HG02610 (cell line): ENCODE results near the gene ARHGAP40.

Experiments used
- ATAC-seq: cut with Tn5 transposase; IDR thresholded peaks from one replicate; pipeline ENCODE4 v1.9.1; 2021; ENCODE audit warnings: mild to moderate bottlenecking, moderate library complexity; ENCODE audit not compliant: unreplicated experiment

The ARHGAP40 gene

DNA sequence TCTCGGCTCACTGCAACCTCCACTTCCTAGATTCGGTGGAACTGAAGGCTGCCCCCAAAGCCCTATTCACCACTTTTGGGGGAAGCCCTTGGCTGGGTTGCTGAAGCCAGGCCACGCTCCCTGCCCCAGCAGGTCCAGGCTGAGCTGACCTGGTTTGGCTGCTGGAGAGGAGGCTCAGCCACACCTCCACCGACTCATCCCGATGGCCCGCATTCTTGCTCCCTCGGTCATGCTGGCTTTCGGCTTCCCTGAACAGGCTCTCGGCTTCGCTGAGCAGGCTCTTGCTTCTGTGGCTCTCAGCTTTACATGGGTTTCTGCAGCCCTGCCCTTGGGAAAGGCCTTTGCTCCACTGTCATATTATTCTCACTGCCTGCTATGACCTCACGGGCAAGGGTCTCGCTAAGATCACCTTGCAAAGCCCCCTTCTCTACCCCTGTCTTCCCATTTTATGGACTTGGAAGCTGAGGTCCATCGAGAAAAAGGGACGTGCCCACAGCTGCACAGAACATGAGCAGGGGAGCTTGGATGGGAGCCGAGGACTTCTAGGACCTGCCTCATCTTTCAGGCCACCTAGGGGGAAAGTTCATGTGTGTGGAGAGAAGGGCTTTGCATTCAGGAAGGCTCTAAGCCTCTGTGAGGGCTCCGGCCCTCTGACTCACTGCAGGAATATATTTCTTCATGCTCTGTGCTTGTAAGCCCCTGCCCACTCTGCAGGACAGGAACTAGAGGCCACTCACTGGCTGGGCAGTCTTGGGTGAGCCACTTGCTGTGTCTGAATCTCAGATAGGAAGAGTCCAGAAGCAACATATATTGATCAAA is 15.6 kb downstream of the ARHGAP40 start:
- ATAC-seq, result no peak

DNA sequence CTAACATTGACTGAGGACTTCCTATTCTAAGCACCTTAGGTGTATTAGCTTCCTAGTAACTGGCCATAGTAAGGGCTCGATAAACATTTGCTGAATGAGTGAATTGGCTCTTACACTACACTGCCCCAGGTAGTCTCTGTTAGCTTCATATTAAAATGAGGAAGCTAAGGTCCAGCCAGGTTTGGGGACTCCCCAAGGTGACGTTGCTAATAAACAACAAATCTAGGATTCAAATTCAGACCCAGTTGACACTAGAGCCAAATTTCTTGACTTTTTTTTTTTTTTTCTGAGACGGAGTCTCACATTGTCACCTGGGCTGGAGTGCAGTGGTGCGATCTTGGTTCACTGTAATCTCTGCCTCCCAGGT is 16.2 kb downstream of the ARHGAP40 start:
- ATAC-seq, result no peak

DNA sequence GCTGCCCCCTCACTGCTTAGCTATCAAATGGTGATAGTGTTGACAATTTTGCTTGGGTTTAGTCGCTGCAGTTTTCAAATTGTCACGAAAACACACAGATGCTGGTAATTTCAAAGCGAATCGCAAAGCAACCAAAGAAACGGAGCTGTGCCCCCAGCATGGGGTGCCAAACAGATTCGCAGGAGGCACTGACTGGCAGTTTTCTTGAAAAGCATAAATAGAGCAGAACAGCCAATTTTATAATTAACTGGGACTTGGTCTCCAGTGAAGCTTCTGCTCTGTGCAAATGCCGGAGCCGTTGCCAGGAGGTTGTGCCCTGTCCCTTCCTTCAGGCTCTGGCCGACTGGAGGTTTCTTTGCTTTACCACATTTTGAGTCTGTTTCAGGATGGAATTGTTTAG is 18.8 kb downstream of the ARHGAP40 start:
- ATAC-seq, result no peak

DNA sequence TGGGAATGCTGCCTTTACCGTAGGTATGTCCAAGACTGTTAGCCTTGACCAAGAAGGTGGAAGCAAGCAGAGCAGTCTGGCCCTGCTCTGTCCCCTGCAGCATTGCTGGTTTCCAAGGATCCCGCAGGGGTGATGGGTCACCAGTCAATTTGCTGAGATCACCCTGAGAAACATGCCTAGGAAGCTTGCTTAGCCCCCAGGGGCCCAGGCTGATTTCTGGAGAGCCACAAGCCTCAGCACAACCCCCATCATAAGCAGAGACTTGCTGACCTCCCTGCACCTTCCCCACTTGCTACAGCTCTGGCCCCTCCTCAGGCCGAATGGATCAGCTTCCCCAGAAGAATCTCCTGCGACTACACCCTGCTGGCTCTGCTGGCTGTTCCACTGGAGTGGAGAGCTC is 21.5 kb downstream of the ARHGAP40 start:
- ATAC-seq, result no peak

DNA sequence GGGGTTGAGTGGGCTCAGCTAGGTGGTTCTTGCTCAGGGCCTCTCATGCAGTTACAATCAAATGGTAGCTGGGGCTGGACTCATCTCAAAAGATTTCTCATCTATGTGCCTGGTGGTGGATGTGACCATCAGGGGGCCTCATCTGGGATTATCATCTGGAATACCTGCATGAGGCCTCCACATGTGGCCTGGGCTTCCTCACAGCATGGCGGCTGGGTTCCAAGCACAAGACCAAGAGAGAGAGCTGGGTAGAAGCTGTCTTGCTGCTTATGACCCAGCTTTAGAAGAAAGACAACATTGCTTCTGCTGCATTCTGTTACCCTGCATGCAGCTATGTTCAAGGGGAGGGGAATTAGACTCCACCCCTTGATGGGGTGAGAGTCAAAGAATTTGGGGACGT is 22.5 kb downstream of the ARHGAP40 start:
- no peak for ATAC-seq

DNA sequence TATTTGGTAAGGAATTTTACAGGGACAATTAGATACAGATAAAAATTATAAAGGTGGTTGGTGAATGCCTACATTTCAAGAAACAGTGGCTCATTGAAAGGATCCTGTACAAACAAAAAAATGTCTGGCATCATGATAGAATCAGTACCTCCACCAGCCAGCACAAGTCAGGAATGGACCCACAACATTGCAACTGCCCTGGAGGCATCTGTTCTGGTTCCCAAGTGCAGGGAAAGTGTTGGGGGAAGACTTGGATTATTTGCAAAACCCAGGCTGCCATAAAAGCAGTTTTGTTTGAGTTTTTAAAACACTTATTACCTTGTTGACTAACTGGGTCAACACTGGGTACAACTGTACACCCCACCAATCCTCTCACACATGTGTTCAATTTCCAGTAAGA is 24.3 kb downstream of the ARHGAP40 start:
- ATAC-seq, result no peak

DNA sequence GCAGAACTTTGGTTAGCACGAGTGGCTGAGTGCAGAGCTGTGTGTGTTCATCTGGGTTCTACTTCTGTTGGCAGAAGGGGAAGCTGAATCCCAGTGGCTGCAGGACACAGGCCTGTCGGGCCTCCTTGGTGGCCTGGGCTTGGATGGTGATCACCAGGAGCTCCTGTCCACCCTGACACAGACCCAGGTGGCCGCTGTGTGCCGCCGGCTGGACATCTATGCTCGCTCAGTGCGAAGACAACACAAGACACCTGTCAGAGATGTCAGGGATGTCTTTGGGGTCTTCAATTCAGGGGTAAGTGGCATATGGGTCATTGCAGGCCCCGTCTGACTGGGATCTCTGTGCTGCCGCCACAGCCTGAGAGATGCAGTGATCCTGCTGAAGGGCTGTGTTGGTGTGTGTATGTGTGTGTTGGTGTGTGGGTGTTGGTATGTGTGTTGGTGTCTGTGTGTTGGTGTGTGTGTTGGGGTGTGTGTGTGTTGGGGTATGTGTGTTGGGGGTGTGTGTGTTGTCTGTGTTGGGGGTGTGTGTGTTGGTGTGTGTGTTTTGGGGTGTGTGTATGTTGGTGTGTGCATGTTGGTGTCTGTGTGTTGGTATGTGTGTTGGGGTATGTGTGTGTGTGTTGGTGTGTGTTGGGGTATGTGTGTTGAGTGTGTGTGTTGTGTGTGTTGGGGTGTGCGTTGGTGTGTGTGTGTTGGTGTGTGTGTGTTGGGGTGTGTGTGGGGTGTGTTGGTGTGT is 25.5 kb downstream of the ARHGAP40 start:
- ATAC-seq, result no peak

DNA sequence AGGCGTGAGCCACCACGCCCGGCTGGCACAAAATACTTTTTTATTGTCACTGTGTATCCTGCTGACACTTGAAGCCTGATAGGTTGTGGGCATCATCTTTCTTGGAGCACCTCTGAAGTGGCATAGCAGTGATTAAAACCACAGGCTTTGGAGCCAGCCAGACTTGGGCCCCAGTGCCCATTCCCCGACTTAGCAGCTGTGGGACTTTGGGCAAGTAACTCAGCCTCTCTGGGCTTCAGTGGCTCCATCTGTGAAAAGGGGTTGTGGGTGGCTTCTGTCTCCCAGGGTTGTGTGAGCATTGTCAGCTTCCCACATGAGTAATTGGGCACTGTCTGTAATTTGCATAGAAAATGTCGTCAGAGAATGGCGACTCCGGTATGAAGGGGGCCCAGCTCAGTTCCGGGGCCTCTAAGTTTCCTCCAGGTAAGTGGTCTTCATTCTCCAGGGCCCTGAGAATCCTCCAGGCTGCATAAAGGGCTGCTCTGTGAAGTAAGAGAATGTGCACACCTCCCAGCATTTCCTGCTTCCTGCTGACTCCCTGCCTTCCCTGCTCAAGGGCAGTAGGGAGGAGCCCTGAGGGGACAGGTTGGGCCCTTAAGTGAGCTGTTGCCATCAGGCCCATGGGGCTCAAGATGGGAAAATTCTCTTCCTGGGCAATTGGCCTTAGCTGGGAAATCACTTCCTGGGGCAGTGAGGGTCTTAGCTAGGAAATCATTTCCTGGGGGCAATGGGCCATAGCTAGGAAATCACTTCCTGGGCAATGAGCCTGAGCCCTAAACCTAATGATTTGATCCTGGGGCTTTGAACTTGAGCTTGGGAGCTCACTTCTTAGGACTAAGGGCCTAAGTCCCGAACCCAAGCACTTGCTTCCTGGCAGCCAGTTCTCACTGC is 27.2 kb downstream of the ARHGAP40 start:
- ATAC-seq, result no peak

DNA sequence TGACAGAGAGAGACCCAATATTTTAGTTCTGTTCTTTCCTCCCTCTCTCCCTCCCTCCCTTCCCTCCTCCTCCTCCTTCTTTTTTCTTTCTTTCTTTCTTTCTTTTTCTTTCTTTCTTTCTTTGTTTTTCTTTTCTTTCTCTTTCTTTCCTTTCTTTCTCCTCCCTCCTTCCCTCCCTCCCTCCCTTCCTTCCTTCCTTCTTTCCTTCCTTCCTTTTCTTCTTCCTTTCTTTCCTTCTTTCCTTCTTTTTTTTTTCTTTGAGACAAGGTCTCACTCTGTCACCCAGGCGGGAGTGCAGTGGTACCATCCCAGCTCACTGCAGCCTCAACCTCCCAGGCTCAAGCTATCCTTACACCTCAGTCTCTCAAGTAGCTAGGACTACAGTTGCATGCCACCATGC is 28.4 kb downstream of the ARHGAP40 start:
- ATAC-seq, result no peak

DNA sequence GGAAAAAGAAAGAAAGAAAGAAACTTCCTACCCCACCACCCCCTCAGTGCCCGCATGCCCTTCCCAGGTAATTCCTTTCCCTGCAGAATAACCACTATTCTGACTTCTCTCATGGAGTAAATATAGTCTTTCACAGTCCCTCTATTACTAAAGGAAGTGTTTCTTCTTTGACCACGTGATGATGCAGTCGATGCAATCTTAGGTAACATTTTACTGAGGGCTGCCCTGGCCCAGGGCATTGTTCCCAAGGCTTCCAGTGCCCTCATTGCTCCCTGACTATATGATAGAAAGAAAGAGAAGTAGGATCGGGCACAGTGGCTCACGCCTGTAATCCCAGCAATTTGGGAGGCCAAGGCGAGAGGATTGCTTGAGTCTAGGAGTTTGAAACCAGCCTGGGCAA is 29.1 kb downstream of the ARHGAP40 start:
- ATAC-seq, result no peak

DNA sequence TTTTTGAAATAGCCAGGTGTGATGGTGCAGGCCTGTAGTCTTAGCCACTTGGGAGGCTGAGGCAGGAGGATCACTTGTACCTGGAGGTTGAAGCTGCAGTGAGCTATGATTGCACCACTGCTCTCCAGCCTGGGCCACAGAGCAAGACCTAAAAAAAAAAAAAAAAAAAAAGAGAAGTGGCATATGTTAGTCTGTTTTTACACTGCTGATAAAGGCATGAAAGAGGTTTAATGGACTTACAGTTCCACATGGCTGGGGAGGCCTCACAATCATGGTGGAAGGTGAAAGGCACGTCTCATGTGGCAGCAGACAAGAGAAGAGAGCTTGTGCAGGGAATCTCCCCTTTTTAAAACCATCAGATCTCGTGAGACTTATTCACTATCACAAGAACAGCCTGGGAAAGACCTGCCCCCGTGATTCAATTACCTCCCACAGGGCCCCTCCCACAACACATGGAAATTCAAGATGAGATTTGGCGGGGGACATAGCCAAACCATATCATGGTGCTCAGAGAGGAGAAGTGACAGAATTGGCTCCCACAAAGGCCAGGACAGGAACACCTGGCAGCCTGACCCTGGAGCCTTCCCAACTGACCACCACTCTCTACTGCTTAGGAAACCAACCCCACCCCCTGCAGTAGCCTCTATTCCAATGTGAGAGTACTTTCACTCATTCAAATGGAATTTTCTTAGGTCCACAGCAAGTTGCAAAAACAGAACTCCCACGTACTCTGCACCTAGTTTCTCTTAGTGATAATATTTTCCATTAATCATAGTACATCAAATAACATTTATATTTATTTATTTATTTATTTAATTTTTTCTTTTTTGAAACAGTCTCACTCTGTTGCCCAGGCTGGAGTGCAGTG is 29.8 kb downstream of the ARHGAP40 start:
- no peak for ATAC-seq

DNA sequence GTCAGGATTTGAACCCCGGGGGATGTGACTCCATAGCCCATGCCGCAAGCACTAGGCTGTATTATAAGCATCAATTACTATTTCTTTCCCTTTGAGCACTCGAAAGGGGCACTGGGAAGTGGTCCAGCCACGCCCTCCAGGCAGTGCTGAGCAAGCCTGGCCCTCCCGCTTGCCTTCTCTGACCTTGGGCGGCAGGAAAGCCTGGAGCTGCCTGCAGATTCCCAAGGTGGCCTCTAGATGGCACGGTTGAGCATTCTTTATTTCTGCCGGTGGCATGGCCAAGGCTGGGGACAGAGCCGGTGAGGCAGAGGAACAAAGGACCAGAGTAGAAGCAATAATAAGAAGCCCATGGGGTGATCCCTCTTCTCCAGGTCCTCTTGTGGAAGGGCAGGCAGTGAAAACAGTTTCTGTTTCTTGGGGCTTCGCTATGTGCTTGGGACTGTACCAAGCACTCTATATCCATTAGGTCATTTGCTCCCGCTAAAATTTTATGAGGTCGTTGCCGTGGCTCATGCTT is 32.0 kb downstream of the ARHGAP40 start:
- ATAC-seq, result peak; percentile 57

DNA sequence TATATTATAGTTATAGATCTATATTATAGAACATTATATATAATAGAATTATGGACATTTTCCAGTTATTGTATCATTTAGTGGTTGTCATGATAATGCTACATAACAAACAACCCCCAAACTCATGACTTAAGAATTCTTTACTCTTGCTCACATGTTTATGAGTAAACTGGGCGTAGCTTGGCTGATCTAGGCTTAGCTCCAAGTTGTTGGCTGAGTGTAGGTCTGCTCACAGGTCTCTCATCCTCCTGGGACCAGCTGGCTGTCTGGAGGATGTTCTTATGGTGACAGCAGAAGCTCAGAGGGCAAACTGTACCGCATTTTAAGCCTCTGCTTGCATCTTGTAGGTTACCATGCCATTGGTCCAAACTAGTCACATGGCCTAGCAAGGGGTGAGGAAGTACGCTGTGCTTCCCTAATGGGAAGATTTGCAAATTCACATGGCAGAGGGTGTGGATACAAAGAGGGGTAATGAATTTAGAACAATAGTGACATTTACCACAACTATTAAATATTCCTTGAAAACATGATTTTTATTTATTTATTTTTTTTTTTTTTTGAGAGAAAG is 34.2 kb downstream of the ARHGAP40 start:
- ATAC-seq, result no peak

DNA sequence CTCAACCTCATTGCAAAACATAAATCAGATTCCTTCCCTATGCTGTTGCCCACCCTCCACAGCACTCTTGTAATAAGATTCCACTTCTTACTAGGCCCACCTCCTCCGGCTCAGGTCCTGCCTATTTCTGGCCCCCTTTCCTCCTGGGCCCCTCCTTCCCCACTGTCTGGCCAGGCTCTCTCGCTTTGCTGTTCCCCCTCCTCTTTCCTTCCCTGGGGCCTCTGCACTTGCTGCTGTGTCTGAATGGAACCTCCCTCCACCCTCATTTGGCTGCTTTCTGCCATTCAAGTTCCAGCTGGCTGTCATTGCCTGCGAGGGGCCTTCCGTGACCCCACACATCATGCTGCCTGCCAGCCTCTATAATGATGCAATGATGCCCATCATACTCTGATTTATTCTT is 38.9 kb downstream of the ARHGAP40 start:
- no peak for ATAC-seq

DNA sequence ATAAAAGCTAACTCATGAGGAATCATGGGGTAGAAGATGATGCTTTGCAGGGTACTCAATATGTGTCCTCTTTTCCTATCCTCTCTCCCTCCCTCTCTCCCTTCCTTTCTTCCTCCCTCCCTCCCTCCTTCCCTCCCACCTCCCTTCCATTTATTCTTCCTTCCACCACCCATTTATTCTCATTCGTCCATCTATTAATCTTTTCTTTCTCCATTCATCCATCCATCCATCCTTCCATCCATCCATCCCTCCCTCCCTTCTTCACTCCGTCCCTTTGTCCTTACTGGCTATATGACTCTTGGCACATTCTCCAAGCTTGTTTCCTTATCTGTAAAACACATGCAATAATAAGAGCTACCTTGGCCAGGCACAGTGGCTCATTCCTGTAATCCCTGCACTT is 40.9 kb downstream of the ARHGAP40 start:
- no peak for ATAC-seq

DNA sequence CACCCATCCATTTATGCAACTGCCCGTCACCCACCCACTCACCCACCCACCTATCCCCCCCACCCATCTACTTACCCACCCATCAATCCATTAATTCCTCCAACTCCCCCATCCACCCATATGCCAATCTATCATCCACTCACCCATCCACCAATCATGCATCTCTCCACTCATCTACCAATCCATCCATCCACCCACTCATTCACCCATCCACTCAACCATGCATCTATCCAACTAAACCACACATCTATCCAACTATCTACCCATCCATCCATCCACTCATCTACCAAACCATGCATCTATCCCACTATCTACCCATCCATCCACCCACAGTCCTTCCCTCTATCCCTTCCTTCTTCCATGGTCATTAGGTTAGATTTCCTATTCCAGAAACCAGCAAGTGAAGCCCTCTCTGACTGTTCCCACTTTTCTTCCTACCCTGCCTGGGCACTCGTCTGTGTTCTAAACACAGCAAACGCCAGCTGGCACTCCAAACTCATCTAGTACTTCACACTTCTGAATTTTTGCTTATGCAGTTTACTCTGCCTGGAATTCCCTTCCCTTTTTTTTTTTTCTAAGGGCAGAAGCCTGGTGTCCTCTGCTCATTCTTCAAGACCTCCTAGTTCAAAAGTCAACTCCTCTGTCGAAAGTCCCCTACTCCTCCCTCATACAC is 43.1 kb downstream of the ARHGAP40 start:
- ATAC-seq, result no peak

DNA sequence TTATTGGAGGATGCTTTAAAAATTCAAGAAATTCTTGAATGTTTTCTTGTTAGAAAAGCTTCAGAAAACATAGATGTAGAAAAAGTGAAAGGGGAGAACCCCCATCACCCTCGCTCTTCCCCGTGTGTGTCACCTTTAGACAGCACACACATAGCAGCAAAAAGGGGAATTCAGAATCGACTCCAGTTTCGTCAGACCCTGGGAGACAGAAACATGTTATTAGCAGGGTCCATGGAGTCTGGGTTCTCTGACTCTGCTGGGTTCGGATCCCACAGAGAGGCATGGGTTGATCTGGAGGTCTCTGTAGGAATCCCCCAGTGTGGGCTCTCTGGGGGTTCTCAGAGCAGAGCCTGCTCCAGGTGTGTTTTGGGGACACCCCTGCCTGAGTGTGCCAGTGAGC is 43.7 kb downstream of the ARHGAP40 start:
- no peak for ATAC-seq

DNA sequence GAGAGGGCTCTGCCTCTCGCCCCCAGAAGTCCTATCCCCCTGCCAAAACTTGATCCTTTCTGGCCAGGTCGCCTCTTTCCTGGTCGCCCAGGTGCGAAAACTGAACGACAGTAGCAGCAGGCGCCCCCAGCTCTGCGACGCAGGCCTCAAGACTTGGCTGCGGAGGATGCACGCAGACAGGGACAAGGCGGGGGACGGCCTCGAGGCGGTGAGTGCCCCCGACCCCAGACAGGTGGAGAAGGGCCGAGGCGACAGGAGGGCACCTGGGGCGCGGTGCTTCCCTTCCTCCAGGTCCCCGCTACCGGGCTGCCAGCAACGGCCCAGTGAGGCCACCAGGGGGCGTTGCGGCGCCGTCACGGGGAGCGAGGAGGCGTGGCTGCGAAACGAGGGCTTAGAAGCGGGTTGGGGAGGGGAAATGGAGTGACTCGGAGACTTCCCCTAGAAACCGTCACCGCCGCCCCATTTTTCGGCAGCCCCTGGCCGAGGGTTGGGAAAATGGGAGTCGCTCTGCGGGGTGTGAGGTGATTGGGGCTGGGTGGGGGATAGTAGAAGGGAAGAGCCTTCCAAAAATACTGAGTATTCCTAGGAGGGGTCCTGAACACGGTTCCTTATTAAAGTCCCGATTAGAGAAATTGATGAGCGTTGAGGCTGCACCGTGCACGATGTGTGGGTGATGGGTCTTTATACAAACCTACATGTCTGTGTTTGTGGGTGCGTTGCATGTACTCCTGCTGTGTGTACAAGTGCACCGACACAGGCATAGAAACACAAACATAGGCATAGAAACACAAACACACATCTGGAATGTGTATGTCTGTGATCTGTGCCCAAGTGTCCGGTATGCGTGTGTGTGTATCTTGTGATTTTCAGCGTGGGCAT is 44.6 kb downstream of the ARHGAP40 start:
- peak; percentile 79 for ATAC-seq
